Measurements from ENCODE around the gene CDH23.

CDH23 gene

DNA sequence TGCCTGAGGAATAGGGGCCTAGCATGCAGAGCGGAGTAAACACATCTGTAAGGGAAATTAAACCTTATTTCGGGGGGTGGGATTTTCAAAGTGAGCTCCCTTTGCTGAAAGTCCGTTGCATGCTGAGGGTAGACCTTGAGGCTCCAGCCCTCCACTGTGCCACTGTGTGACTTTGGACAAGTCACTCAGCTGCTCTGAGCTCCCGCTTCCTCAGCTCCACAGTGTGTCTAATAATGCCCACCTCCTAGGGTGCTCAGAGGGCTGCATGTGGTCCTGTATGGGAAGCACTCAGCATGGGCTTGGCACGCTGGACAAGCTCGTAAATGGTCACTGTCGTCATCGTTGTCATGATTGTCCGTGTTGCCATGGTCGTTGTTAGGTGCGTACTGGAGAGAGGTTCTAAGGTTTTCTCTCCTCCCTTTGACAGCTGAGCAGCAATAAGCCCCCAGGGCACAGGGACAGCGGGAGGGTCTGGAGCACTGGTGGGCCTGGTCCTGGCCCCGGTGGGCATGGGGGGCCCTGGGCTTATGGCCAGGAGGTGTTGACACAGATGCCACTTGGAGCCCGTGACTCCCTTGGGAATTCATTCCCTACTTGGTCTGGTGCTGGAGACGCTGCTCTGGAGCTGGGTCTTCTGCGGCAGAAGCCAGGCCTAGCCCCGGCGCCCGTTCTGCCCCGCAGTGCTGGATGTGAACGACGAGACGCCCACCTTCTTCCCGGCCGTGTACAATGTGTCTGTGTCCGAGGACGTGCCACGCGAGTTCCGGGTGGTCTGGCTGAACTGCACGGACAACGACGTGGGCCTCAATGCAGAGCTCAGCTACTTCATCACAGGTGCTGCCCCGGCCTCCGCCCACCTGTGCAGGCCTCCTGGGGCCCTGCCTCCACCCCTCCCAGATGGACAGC is 309.7 kb downstream of the CDH23 start:
- H3K4me3 ChIP-seq (ENCODE audit: low read depth, low read length): no peak overlapping the region
- ChIA-PET POLR2A (no interaction called here), CTCF (interaction anchor here (0.8 to 6.2 kb wide), 9 partner anchors 10 to 390 kb away, joined by 3 to 73 read pairs (median 5); partner anchors contain the start of gene SLC29A3)
- DNase-seq (ENCODE audit: low read depth, low spot score): no peak
- TF ChIP-seq, protein P1, sequence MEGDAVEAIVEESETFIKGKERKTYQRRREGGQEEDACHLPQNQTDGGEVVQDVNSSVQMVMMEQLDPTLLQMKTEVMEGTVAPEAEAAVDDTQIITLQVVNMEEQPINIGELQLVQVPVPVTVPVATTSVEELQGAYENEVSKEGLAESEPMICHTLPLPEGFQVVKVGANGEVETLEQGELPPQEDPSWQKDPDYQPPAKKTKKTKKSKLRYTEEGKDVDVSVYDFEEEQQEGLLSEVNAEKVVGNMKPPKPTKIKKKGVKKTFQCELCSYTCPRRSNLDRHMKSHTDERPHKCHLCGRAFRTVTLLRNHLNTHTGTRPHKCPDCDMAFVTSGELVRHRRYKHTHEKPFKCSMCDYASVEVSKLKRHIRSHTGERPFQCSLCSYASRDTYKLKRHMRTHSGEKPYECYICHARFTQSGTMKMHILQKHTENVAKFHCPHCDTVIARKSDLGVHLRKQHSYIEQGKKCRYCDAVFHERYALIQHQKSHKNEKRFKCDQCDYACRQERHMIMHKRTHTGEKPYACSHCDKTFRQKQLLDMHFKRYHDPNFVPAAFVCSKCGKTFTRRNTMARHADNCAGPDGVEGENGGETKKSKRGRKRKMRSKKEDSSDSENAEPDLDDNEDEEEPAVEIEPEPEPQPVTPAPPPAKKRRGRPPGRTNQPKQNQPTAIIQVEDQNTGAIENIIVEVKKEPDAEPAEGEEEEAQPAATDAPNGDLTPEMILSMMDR (IDR thresholded peaks at IDR 0.05; ENCODE audit: insufficient read depth, low read length, missing control alignments): no peak

DNA sequence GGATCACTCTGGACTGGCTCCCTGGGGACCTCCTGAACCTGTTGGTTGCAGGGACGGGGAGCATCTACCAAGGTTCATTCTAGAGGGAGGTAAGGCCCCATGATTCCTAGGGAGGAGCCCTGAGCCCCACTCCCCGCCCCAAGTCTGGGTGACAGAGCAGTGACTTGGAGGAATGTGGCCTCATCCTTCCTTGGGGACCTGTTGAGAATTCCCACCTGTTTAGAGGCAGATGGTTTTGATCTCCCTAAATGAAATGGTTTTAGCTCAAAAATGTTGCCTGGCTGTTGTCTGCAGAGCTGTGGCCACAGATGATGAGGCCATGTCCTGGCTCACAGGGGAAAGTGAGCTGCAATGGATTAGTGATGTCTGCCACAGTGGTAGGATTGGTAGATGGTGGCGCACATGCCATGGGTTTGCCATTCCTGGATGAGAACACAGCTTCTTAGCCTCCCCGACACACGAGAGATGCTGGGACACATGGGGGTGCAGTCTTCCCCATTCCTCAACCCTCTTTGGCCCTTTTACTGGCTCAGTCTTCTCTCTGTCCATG is 310.6 kb downstream of the CDH23 start:
- H3K4me3 ChIP-seq (ENCODE audit: low read depth, low read length): no peak overlapping the region
- no peak for DNase-seq (ENCODE audit: low read depth, low spot score)
- POLR2A ChIA-PET: no interaction called here
- CTCF ChIA-PET: interaction anchor here (0.7 to 6.2 kb wide), 7 partner anchors 10 to 391 kb away, joined by 3 to 73 read pairs (median 8); partner anchors contain the start of gene SLC29A3
- TF ChIP-seq, protein P1 (IDR thresholded peaks at IDR 0.05; ENCODE audit: insufficient read depth, low read length, missing control alignments): no peak

- CTCF ChIA-PET: interaction anchor here (0.8 to 6.2 kb wide), 15 partner anchors 13 to 406 kb away, joined by 3 to 73 read pairs (median 3); partner anchors contain the start of gene SLC29A3
- POLR2A ChIA-PET: no interaction called here
- no peak for DNase-seq (ENCODE audit: low read depth, low spot score)
- TF ChIP-seq, protein P1 (IDR thresholded peaks at IDR 0.05; ENCODE audit: insufficient read depth, low read length, missing control alignments): peak; percentile 77
- H3K4me3 ChIP-seq (ENCODE audit: low read depth, low read length): no peak overlapping the region
These were observed 311.6 kb downstream of the CDH23 start for GRCh38 chr10:71708301-71708703.

DNA sequence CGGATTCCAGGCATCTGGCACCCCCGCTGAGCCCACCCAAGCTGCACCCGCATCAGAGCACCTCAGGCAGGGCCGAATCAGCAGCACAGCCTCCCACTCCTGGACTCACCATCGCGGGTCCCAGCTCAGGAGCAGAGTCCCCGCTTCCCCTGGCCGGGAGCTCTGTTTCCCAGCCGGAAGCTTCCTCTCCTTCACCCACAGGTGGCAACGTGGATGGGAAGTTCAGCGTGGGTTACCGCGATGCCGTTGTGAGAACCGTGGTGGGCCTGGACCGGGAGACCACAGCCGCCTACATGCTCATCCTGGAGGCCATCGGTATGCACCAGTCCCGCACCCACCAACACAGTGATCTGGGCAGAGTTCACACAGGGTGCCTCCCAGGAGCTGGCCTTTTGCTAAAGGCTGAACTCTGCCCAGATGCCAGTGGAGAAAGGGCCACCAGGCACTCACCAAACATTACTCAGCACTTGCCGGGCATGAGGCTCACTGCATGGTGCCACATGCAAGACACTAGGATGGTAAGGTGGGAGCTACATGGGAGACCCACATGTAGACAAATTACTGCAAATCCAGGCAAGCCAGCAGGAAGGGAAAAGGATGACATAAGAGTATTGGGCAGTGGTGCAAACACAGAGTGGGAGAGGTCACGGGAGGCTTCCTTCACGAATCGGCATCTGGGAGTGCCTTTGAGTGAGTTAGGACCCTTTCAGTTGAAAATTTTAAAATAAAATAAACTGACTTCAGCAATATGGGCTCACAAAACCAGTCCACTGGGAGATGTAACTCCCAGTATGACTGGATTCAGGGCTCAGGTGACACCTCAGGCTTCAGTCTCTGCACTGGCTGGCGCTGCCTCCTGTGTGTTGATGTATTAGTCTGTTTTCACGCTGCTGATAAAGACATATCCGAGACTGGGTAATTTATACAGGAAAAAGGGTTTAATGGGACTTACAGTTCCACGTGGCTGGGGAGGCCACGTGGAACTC is 312.5 kb downstream of the CDH23 start:
- TF ChIP-seq, protein P1 (IDR thresholded peaks at IDR 0.05; ENCODE audit: insufficient read depth, low read length, missing control alignments): no peak
- ChIA-PET POLR2A (no interaction called here), CTCF (interaction anchor here (0.7 to 6.2 kb wide), 18 partner anchors 10 to 407 kb away, joined by 3 to 73 read pairs (median 3); partner anchors contain the start of genes C10orf105 and SLC29A3)
- DNase-seq (ENCODE audit: low read depth, low spot score): no peak
- H3K4me3 ChIP-seq (ENCODE audit: low read depth, low read length): no peak overlapping the region

GRCh38 chr10:71710519-71710918 is 313.8 kb downstream of the CDH23 start:
- no peak overlapping the region for H3K4me3 ChIP-seq (ENCODE audit: low read depth, low read length)
- ChIA-PET POLR2A (no interaction called here), CTCF (interaction anchor here (0.9 to 4.4 kb wide), 3 partner anchors 15 to 407 kb away, joined by 3 to 29 read pairs (median 8); partner anchors contain the start of gene VSIR)
- no peak for DNase-seq (ENCODE audit: low read depth, low spot score)
- TF ChIP-seq, protein P1 (IDR thresholded peaks at IDR 0.05; ENCODE audit: insufficient read depth, low read length, missing control alignments): no peak
